Measurements from ENCODE around the gene HS1BP3.

The HS1BP3 gene

GRCh38 chr2:20664431-20665242 lies 13.7 kb upstream of the HS1BP3 start:
- no peak for DNase-seq (ENCODE audit: low read depth in 2 of 2, low spot score in 1 of 2)

DNA sequence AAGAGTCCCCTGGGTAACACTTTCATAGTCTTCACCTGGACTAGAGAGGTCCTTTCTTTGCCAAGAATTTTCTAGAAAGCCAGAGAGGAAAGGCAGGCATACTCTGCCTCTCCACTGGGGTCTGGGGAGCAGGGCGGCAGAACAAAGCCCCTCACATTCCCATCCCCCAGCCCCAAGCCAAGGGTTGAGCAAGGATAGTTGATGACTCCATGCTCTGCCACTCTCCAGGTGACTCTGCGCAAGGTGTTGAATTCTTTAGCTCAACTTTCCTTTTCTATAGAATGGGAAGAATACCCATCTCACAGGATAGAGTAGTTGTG lies 13.1 kb upstream of the HS1BP3 start:
- DNase-seq (ENCODE audit: low read depth in 2 of 2, low spot score in 1 of 2), result no peak

- no peak for DNase-seq (ENCODE audit: low read depth in 2 of 2, low spot score in 1 of 2)
These were observed 12.5 kb upstream of the HS1BP3 start for GRCh38 chr2:20663196-20664070.

GRCh38 chr2:20662308-20662937 lies 11.5 kb upstream of the HS1BP3 start:
- DNase-seq (ENCODE audit: low read depth in 2 of 2, low spot score in 1 of 2), result no peak

DNA sequence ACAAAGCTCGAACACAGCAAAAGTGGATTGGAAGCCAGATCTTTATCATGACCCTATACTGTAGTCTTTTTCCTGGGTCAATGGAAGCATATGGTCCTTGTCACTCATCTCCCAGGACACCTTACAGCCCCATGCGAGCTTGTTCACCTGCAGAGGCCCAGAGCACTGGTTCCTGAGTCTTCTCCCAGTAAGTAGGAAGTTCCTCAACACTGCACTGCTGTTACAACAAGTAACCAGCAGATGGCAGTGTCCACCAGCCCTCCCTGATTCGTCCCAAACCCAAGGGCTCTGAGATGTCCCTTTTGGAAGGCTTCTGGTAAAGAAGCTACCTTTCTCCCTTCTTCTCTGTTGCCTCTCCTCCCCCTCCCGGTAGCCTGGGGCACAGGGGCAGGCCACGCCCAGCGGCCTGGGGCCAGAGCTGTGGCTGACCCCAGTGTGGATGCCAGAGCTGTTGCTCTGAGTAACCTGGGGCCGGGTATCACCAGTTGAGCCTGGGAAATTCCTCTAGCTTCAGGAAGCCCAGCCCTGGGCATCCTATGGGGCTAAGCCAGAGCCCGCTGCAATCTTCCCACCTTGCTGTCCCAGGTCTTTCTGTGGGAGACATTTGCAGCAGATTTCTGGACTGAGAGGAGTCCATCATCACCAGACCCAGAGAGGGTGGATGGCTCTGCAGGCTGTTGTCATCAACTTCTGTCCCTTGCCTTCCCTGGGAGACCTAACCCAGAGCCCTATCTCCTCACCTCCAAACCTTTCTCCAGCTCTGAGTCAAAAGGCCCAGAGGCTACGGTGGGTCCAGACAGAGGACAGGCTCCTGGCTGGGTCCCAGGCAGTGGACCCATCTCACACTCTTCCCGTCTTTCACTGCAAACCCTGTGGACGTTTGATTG lies 10.8 kb upstream of the HS1BP3 start:
- peak; percentile 27 to 34 for DNase-seq (ENCODE audit: low read depth in 2 of 2, low spot score in 1 of 2)

DNA sequence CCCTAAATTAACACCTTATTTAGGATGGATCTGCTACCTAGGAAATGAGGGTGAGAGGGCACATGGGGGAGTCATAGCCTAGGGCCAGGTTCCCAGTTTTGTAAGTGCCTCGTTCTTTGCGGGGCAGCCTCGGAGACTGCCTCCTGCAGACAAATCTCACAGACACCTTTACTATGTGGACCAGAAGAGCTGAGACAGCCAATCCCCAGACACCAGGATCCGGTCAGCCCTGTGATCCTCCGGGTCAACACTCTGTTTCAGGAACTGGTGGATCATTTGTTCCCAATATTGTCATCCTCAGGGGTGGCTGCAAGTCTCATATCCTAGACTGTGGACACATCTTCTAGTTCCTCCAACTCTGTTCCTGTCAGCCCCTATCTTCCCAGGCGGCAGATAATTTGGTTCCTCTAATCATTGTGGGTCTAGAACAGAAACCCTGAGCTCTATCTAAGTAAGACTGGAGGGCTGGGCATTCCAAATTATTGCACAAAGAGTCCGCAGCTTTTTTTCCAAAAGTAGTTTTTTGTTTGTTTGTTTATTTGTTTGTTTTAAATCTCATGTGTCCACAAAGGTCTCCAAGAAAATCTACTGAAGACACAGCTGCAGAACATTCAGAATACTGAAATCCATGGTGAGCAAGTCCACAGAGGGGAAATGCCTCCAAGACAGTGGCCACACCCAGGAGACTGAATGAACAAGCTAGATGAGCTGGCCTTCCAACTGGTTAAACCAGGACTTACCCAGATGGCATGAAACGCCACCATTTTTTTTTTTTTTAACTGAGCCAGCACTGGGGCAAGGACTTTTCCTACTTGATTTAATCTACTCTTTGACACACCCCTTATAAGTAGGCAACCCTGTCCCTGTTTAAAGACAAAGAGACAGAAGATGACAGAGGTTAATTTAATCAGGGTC lies 9.9 kb upstream of the HS1BP3 start:
- no peak for DNase-seq (ENCODE audit: low read depth in 2 of 2, low spot score in 1 of 2)

DNA sequence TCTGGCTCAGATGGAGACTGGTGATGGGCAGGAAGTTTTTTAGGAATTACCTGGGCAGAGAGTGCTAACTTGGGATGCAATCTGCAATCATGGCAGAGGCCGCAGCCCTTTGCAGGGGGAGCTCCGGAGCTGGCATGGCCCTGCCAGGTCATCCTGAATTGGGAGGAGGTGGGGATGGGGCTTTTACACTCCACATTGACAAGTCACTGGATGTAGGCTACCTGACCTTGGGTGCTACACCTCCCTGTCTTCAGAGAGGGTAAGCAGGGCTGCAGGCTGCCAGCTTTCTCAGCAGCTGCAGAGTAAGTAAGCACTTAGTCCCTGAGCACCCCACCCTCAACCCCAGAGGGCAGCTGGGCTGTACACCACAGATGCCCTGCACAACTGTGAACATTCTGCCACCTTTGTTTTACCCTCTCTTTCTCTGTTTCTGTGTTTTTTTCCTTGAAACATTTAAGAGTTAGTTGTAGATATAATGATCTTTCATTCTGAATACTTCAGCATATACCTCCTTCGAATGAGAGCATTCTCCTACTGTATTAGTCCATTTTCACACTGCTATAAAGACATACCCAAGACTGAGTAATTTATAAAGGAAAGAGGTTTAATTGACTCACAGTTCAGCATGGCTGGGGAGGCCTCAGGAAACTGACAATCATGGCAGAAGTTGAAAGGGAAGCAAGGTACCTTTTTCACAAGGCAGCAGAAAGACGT lies 6.8 kb upstream of the HS1BP3 start:
- no peak for DNase-seq (ENCODE audit: low read depth in 2 of 2, low spot score in 1 of 2)

DNA sequence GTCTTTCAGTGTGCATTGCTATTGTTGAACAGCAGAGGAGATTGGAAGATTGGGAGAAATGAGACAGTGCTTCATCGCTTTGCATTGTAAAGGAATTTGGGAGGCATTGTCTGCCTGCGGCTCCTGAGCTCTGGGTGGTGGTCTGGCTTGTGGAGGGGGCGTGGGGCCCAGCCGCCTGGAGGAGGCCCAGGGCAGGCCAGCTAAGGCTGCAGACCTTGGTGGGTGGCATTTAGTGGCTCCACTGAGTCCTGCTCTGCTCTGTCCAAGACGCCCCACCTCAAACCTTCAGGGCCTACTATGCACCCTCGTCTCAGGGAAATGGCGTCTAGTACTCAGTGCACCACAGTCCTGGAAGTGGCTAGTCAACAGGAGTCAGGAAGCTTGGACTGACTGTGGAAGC lies 5.7 kb upstream of the HS1BP3 start:
- DNase-seq (ENCODE audit: low read depth in 2 of 2, low spot score in 1 of 2), result no peak

DNA sequence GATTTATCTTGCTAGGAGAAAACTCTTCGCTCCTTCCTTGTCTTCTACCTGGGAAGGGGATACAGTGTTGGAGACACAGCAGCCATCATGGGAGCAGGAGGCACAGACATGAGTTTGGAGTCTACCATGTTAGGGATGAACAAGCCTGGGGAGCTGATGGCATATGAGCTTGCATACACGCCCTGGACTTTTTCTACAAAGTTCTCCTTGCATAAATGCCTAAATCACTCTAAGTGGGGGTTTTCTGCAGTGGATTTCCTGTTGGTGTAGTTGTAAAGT lies 3.6 kb upstream of the HS1BP3 start:
- no peak for DNase-seq (ENCODE audit: low read depth in 2 of 2, low spot score in 1 of 2)

GRCh38 chr2:20653695-20654534 lies 3.0 kb upstream of the HS1BP3 start:
- no peak for DNase-seq (ENCODE audit: low read depth in 2 of 2, low spot score in 1 of 2)

DNA sequence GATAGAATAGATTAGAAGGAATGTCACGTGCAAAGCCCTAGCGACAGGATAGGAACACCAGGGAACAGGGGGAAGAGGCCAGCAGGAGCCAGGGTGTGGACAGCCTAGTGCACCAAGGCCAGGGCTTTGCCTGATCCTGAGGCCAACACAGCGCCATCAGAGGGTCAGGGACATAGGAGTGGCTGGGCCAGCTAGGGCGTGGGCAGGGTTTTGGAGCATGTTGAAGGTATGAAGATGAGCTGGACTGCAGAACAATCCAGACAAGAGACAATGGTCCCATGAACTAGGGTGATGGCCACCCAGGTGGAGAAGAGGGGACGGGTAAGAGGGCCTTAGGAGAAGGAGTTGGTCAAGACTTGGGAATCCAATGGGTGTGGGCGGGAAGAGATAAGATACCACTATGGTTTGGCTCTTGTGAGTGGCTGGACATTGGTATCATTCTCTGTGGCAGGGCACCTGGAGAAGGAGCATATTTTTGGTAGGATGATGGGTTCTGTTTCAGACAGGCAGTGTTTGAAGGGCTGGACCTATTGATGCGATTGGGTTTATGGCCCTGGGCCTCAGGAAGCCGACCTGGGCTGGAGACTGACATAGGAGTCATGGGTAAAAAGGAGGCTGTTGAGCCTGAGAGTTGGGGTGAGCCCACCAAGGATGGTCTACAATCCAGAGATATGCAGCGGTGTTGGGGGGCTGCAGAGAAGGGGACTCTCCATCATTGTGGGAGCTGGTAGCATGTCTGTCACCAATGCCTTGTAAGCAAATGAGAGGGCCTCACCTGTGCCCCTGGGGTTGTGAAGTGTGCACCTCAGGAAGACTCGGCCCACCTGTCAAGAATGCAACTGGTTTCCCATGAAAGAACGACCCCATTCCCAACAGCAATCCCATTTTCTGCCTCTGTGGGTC lies 2.0 kb upstream of the HS1BP3 start:
- DNase-seq (ENCODE audit: low read depth in 2 of 2, low spot score in 1 of 2), result no peak

DNA sequence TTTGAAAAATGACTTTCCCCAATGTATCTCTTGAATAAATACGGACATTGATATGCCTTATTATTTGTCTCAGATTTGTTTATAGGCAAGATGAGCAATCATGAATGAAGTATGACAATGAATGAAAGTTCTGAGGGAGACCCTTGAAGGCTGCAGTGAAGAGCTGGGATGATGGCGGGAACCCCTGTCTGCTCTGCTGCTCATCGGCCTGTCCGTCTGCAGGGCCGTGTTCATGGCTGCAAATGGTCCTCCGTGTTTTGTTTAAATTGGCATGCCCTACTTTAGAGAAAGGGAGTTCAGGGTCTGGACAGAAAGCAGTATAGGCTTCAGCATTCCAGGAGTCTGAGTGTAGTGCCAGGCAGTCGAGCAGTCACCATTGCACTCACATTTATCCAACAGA lies 1.2 kb upstream of the HS1BP3 start:
- DNase-seq (ENCODE audit: low read depth in 2 of 2, low spot score in 1 of 2), result no peak

DNA sequence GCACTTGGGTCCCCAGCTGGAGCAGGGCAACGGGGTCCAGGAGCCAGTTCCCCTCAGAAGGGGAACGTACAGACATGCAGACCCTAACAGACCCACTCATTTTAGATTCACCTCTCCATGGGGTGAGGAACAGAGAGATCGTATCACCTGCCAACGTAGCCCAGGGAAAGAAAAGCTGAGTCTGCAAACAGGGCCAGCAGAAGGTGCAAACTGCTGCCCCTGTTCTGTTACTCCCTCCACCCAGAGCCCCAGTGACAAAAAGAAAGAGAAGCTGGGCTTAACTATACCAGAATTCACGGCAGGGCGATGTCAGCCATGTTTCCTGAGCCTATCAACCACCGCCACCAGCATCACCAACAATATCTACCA lies 817 bp upstream of the HS1BP3 start:
- no peak for DNase-seq (ENCODE audit: low read depth in 2 of 2, low spot score in 1 of 2)

DNA sequence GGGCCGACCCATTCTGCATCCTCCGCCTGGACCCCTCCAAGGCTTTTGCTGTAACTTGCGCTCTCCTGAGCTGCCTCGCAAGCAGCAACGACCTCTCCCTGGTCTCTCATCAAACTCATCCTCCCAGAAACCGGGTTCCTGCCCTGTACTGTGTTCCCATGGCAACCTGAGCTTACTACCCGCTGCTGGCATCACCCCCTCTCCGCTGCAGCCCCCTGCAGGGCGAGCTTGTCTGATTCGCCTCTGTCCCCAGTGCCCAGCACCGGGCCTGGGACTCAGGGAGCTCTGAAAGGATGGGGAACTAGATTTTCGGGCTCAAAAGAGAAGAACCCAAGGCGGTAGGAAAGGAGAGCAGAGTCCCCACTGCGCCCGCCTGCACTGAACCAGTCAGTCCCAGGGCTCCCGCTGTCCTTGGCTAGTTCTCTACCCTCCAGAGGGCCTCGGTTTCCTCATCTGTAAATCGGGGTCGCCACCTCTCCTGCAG lies 463 bp downstream of the HS1BP3 start:
- DNase-seq (ENCODE audit: low read depth in 2 of 2, low spot score in 1 of 2), result no peak

DNA sequence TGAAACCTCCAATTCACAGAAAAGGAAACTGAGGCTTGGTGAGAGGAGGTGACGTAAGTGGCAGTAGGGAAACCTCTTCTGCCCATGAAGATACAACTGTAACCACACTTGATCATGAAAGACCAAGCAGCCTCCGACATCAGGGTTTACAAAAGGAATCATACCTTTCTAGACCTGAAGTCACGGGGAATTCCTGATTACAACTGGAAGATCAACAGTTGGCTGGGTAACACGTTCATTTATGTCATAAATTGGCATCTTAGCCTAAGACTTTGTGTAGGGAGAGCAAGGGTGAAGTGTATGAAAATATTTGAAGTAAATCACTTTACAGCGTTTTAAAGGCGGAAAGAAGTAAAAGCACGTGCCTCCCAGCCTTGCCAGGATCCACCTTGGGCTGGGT lies 922 bp downstream of the HS1BP3 start:
- no peak for DNase-seq (ENCODE audit: low read depth in 2 of 2, low spot score in 1 of 2)

- no peak for DNase-seq (ENCODE audit: low read depth in 2 of 2, low spot score in 1 of 2)
These were observed 1.3 kb downstream of the HS1BP3 start for GRCh38 chr2:20649576-20649975.

- DNase-seq (ENCODE audit: low read depth in 2 of 2, low spot score in 1 of 2), result no peak
These were observed 2.1 kb downstream of the HS1BP3 start for GRCh38 chr2:20648831-20649230.

GRCh38 chr2:20648206-20648605 lies 2.7 kb downstream of the HS1BP3 start:
- no peak for DNase-seq (ENCODE audit: low read depth in 2 of 2, low spot score in 1 of 2)

Data from stimulated activated CD8-positive, alpha-beta memory T cell treated with anti-CD3 and anti-CD28 coated beads, Interleukin-4, amount 100 ng/mL, for 4 hours (primary cell).